ENCODE measurements around the gene PHOX2A. TPM values are rescaled to one million over a fixed set of nuclear protein-coding genes. Genes with fewer than 3 reads are reported as not detected.

Gene PHOX2A
- total RNA-seq, 1 donor: not detected

DNA sequence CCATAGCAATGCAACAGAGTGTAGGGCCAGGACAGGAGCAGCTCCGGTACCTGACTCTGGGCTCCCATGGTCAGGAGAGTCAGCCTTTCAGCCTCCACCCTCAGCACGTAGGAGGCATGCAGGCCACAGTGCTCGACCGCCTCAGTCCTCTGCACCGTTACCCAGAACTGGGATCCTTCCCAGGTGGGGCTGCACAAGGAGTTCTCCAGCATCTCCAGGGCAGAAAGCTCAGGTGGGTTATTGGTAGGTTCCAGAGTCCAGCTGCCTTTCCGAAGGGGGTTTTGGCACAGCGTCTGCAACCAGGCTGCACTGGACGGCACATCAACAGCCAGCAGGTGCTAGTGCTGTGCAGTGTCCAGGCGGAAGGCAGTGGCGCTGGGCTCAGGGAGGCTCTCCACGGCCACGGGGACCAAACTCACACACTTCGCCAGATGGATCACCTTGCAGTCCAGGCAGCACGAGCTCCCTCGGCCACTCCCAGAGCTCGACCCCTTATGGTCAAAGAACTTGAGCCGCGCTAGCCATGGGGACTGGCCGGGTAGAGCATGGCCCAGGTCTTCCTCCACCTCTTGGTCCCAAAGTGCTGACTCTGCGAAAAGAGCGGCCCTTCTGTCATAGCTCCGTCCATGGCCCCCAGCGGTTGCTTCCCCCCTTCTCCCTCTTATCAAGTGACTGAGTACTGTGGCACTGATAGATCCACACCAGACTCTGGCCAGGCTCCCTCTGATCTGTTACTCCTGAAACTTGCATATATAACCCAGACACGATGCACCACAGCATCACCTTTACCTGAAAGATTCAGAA is 6.9 kb upstream of the PHOX2A start:
- no peak for DNase-seq (ENCODE audit: low read depth in 2 of 3, low spot score in 2 of 3)

DNA sequence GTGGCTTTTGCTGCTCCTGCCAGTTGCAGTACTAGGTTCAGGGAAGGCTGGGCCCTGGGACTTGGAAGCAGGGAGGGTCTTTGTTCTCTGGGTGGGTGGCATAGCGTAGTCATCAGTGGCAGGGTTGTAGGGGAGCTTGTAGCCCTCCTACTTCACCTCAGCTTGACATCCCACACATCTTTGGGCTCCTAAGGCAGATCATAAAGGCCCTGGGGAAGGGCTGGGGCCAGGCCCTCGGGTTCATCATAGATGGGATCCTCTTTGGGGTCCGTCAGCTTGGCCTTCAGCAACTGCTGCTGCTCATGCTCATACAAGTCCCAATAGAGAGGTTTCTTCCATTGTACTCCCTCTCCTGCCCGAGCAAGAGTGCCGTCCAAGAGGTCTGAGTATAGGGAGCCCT is 6.0 kb upstream of the PHOX2A start:
- DNase-seq (ENCODE audit: low read depth in 2 of 3, low spot score in 2 of 3): no peak

DNA sequence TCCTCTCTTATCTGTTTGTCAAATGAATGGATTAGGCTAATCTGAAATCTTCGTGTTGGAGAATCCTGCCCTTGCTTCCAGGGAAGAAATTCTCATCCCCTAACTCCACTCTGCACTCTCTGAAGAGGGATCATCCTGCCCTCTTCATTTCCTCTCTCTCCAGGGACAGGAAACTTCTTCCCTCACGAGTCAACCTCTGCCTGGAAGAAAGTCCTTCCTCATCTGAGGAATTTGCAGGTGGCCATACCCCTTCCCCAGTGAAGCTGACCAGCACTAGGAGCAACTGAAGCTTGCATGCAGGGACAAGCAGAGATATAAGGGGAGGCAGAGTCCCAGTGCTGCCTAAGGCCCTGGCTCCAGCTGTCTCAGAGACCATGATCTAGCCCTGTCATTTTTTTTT is 3.6 kb upstream of the PHOX2A start:
- no peak for DNase-seq (ENCODE audit: low read depth in 2 of 3, low spot score in 2 of 3)

DNA sequence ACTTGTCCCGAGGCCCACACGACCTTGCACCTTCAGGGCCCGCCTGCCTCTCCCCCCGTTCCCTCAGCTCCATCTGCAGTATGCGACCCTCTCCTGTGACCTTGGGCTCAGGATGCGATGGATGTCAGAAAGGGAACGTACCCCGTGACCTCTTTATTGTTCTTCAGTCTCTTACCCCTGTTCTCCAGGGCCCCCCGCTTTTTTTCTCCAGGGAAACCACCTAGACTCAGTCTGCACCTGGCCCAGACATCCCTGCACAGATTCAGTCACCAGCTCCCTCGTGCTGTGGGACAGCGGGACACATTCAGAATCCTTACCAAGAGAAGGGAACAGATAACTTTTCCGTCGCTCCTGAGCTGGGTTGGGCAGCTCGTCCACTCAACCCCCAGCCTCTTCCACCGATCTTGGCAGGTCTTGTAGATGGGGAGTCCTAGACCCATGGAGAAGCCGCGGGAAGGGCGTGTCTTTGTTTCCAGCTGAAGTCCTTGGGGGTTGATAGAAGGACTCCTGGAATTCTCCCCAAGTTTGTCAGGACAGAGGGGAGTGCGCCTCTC is 1.4 kb upstream of the PHOX2A start:
- no peak for DNase-seq (ENCODE audit: low read depth in 2 of 3, low spot score in 2 of 3)

DNA sequence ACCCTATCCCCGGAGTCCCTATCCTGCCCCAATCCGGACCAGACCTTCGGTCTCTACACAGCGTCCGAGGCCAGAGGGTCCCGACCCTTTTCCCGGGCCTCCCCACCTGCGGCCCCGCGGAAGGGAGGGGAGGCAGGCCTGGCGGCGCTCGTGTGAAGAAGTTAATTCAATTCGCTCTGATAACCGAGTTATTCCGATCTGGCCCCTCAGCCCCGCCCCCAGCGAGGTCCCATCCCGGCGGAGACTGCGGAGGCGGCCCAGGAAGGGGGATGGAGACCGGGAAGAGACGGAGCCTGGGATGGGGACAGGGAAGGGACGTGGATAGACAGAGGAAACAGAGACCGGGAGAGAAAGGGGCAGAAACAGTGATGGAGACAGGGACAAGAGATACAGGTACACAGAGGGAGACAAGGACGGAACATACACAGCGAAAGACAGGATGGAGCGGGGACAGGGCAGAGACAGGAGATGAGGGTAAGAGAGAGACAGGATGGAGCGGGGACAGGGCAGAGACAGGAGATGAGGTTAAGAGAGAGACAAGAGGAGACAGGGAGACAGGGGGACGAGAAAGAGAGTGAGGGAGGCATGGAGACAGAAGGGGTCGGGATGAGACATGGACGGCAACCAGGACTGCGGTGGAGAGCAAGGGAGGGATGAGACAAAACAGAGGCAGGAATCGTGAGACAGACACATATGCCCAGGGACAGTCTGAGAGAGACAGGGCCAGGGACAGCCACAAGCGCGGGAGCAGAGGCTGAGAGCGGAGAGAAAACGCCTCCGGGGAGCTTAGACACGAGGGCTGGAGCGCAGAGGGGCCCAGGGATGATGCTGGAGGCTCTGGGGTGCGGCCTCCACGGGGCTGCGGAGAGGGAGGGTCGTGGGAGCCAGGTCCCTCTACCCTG is 636 bp upstream of the PHOX2A start:
- DNase-seq (ENCODE audit: low read depth in 2 of 3, low spot score in 2 of 3): no peak

DNA sequence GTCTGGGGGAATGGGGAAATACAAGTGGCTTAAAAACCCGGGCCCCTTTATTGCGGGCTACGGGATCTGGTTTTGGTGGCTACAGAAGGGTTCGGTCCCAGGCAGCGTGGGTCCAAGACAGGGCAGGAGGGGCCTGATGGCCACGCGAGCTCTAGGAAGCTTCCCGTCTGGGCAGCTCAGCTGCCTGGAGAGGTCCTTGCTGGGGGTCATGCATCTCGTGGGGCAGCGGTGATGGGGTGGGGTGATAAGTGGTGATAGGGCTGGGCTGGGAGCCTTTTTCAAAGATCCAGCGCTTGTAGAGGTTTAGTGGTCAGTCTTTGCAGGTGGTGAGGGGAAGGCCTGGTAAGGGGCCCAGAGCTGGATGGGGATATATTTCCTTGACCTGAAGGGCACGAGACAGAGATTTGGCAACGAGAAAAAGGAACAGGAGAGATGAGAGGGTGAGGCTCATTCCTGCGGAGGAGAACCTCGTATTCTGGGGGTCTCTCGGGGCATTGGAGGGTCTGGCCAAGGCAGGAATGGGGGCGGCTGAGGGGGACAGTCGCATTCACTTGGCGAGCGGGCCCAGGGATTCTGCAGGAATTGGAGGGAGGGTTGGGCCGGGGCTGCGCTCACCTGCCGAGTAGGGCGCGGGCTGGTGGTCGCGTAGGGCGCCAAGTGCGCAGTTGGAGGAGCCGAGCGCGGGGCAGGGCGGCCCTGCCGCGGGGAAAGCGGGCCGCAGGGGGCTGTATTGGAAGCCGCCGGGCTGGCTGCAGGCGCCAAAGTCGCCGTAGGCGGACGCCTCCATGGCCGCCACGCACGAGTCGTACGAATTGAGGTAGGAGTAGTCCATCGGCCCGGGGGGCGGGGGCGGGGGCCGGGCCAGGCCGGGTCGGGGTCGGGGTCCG is 560 bp downstream of the PHOX2A start:
- DNase-seq (ENCODE audit: low read depth in 2 of 3, low spot score in 2 of 3): no peak

DNA sequence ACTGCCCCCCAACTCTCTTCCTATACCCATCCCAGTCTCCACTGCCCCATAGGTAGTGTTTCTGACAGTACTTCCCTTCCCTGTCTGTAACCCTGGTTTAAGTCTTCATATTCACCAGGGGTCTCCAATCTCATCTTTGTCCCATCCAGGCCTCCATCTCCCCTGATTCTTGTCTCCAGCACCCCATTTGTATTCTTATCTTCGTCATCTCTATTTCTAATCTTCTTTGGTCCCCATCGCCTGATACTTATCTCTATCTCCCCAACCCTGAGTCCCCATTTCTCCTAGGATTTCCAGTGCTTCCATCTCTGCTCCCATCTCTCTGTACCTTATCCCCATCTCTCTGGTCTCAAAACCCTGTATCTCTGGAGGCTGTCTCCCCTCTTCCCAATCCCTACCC is 1.8 kb downstream of the PHOX2A start:
- DNase-seq (ENCODE audit: low read depth in 2 of 3, low spot score in 2 of 3): no peak

DNA sequence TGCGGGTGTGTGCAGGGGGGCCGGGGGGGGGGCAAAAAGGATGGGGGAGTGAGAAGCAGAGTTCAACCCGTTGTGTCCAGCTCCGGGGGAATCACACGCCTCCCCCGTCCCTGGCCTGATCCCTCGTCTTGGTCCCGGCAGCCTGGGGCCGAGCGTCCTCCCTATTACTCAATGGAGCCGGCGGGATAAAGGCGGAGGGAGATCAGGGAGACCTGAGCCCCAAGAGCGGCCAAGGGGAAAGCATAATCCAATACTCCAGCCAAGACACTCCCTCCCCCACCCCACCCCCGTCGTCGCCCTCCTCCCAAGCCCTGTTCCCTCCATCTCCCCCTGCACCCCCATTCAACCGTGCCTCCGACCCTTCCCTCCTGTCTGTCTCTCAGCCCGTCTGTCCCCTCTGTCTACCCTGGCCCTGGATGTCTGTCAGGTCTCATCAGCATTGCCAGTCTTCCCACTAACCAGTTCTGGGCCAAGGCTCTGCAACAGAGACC is 2.6 kb downstream of the PHOX2A start:
- DNase-seq (ENCODE audit: low read depth in 2 of 3, low spot score in 2 of 3): no peak

DNA sequence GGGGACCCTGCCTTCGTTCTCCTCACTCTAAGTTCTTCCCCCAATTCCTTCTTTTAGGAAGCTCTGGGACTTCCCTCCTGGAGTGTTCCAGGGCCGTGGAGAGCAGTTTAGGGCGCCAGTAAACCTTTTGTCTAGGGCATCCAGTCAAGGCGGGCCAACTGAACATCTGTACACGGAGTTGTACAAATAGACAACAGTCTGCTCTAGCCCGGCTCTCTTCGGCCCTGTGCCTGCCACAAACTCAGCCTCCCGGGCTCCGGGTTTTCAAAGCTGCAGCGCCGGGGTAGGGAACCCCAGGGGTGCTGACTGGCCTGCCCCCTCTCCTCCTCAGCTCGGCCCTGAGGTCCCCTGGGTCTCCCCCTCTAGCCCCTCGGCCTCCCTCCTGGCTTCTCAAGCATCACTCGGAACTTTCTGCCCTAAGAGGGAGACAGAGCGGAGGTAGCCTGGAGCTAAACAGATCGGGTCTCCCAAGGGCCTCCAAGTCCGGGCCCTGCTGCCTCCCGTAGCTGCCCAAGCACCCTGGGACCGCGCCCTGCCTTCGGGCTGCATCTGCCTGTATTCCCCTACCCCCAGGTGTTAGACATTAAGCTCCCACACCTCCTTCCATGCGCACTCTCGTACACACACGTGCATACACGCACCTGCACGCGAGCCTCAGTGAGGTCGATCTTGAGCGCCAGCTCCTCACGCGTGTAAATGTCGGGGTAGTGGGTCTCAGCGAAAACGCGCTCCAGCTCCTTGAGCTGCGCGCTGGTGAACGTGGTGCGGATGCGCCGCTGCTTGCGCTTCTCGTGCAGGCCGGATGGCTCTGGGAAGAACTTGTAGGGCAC is 3.3 kb downstream of the PHOX2A start:
- peak in 1 of 3 donors; percentile 26 for DNase-seq (ENCODE audit: low read depth in 2 of 3, low spot score in 2 of 3)

DNA sequence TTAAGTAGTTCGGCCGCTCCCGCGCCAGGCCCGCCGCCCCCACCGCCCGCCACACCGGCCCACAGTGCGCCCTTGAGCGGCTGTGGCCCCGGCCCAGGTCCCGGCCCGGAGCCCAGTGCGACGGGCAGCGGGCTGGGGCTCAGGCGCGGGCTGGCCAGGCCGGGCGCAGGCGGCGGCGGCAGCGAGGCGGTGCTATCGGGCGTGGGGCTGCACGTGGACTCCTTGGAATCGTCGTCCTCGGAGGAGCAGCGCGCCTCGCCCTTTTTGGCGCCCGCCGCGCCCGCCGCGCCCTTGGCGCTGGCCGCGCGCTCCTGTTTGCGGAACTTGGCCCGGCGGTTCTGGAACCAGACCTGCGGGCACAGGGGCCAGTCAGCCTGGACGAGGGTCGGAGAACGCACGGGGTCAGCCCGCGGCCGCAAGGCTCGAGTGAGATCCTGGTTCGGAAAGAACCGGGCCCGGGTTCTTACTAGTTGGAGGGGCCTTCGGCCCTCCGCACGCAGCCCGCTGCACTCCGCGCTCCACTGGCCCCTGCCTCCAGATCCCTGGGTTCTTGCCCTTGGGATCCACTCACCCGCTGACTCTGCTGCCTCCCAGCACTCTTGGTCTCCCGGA is 4.0 kb downstream of the PHOX2A start:
- DNase-seq (ENCODE audit: low read depth in 2 of 3, low spot score in 2 of 3): peak in 2 of 3 donors; percentile 17 to 26

DNA sequence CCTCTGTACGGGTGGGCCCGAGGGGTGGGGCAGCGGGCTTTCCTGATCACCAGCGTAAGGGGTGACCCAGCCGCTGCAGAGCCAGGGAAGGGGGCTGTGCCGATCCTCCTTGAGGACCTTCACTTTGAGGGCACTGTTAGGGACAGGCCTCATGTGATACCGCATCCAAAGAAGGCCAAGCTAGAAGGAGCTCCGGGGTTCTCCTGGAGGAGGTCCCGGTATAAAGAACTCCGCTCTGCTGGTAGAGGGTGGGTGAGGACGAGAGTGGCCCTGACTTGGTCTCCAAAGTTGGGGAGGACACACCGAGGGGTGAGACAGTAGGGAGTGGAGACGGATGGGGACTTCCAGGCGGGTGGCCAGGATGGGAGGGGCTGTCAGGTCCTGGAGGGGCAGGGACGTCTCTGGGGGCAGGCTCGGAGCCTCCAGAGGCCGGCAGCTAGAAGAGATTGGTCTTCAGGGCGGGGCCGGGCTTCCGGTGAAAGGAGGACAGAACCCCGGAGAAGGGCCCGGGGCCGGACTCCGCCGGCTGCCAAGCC is 4.6 kb downstream of the PHOX2A start:
- no peak for DNase-seq (ENCODE audit: low read depth in 2 of 3, low spot score in 2 of 3)

DNA sequence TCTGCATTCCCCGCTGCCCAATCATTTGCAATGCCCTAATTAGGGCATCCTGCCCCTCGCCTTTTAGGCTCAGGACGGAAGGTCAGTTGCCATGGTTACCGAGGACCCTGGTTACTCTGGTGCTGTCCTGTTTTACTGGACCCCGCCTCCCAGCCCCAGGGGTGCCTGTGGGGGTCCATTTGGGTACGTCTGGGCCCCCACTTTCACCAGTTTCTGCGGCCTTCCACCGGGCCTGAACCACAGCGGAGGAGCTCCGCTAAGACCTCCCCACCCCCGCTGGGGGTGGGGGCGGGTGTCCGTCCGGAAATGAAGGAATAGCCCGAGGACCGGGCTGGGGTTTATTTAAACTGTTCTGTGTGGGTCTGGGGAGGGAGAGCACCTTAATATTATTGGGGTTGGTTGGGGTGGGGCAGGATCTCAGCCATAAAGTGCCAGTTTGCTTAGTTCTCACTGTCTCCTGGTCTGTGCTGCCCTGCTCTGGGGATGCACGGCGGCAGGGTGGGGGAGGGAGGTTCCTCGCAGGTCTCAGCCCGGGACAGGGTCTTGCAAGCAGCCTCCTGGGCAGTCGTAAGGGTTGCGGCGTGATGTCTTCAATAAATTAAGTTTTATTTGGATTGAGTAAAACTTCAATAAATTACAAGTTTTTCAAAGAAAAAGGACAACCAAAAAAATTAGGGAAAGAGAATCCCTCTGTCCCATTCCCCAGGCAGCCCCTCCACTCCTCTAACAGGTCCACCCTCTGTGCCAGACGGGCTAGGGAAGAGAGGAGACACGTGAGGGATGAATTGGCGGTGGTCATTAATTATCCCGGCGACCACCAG is 5.3 kb downstream of the PHOX2A start:
- no peak for DNase-seq (ENCODE audit: low read depth in 2 of 3, low spot score in 2 of 3)

DNA sequence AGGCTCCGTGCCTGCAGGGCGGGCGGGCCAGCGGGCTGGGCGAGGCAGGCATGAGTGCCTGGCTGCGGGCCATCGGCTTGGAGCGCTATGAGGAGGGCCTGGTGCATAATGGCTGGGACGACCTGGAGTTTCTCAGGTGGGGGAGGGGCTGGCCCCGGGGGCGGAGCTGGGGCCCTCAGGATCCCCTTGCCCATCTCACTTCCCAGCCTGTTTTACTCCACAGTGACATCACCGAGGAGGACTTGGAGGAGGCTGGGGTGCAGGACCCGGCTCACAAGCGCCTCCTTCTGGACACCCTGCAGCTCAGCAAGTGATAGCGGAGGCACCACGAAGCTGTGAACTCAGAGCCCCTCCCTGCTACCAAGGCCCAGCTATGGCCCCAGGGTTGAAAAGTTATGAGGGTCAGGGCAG is 5.9 kb downstream of the PHOX2A start:
- peak in 2 of 3 donors; percentile 48 to 65 for DNase-seq (ENCODE audit: low read depth in 2 of 3, low spot score in 2 of 3)

DNA sequence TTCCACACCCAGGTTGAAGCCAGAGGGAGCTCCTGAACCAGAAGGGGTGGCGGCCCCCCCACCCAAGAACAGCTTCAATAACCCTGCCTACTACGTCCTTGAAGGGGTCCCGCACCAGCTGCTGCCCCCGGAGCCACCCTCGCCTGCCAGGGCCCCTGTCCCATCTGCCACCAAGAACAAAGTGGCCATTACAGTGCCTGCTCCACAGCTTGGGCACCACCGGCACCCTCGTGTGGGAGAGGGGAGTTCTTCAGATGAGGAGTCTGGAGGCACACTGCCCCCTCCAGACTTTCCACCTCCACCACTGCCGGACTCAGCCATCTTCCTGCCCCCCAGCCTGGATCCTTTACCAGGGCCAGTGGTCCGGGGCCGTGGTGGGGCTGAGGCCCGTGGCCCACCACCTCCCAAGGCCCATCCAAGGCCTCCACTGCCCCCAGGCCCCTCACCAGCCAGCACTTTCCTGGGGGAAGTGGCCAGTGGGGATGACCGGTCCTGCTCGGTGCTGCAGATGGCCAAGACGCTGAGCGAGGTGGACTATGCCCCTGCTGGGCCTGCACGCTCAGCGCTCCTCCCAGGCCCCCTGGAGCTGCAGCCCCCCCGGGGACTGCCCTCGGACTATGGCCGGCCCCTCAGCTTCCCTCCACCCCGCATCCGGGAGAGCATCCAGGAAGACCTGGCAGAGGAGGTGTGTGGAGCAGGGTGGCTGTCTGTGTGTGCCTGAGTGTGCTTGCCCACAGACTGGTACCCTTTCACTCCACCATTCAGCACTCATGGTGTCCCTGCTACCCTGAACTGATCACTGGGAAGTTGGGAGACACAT is 6.7 kb downstream of the PHOX2A start:
- DNase-seq (ENCODE audit: low read depth in 2 of 3, low spot score in 2 of 3): no peak

DNA sequence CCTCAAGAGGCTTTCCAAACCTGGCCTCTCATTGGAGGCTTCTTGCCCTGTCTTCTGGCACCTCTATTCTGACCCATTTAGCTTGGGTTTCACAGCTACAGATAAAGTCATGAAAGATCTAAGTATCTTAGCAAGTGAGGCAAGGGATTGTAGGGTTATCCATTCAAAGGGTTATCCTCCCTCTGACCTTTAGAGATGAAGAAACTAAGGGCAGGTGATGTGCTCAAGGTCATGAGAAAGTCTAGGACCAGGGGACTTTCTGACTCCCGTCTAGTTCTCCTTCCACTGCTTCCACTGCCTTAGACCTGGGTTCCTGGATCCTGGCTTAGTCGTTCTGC is 7.2 kb downstream of the PHOX2A start:
- no peak for DNase-seq (ENCODE audit: low read depth in 2 of 3, low spot score in 2 of 3)

DNA sequence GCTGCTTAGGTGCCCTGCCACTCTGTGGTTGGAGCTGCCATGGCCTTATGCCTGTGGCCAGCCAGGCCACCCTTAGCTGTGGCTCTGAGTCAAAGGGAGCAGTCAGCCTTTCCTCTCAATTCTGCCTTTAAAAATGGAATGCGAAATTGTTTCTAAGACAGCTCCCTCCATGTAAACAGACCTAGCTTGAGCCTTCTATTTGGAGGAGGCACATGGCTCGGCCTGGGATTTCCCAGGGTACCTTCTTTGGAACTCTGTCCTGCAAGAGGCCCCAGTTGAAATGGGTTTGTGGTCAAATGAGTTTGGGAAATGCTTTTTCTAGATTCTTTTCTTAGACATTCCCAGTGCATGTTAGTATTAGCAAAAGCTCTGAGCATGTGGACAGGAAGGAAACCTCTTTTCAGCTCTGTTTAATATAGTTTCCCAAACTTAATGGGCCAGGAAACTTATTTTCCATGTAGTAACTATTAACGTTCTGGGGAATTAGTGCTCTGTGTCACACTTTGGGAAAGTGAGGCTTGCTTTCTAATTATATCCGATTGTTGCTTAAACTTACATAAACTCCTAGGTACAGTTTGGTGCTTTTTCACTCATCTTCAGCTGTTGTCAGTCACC is 7.8 kb downstream of the PHOX2A start:
- DNase-seq (ENCODE audit: low read depth in 2 of 3, low spot score in 2 of 3): no peak
